ENCODE measurements around the gene MYO3B. TPM values are rescaled to one million over a fixed set of nuclear protein-coding genes. Genes with fewer than 3 reads are reported as not detected.

The MYO3B gene
- polyA plus RNA-seq, 1 of the 3 experiments (the other 2 are of a cell fraction) = not detected

GRCh38 chr2:170554278-170554955 lies 376.5 kb downstream of the MYO3B start (continued):
- no peak for TF ChIP-seq IRF3 (IDR thresholded peaks at IDR 0.05; ENCODE audit: low read depth, low read length)
- TF ChIP-seq USF1 (IDR thresholded peaks at IDR 0.05; ENCODE audit: borderline replicate concordance, low read depth) = no peak
- no peak for TF ChIP-seq GATA2 (CRISPR knock-in tag; IDR thresholded peaks at IDR 0.05)
- TF ChIP-seq CTCF (IDR thresholded peaks at IDR 0.05) = no peak
- peak; percentile 32 for TF ChIP-seq JUND (IDR thresholded peaks at IDR 0.05)

- Histone ChIP-seq H3K9me3 (no peaks in the 10 kb centered on the region), H3K79me2 (ENCODE audit: insufficient read depth) (no peaks in the 10 kb centered on the region), H3K4me3 (ENCODE audit: low read depth in 2 of 2, low read length in 1 of 2) (no peak overlapping the region), H3K36me3 (replicated peaks in 1 of 2; ENCODE audit: control insufficient read depth in 1 of 2, insufficient read depth in 2 of 2, low read length in 1 of 2) (no peaks in the 10 kb centered on the region), H3K9me2 (no peaks in the 10 kb centered on the region), H3F3A (replicated peaks; ENCODE audit: insufficient read depth) (no peaks in the 10 kb centered on the region), H2AFZ (ENCODE audit: low read depth) (no peak overlapping the region), H3K4me2 (no peak overlapping the region), H3K27ac (ENCODE audit: low read depth in 2 of 2, low read length in 1 of 2) (no peak overlapping the region), H4K20me1 (ENCODE audit: insufficient read depth) (no peaks in the 10 kb centered on the region), H3K9ac (no peak overlapping the region), H3K4me1 (ENCODE audit: control insufficient read depth in 1 of 2, insufficient read depth in 2 of 2, low read depth in 1 of 2, low read length in 1 of 2) (no peaks in the 10 kb centered on the region), H3K27me3 (ENCODE audit: insufficient read depth) (no peaks in the 10 kb centered on the region)
- ChIA-PET POLR2A (no interaction called here), CTCF (no interaction called here)
- TF ChIP-seq TAF1 (IDR thresholded peaks at IDR 0.05; ENCODE audit: borderline replicate concordance, low read depth, low read length) (no peak), FOSL2 (IDR thresholded peaks at IDR 0.05; ENCODE audit: borderline replicate concordance, low read depth) (no peak), POLR2AphosphoS5 (IDR thresholded peaks at IDR 0.05; ENCODE audit: low read depth, low read length) (no peak), CTCF (IDR thresholded peaks at IDR 0.05) (no peak), TEAD4 (IDR thresholded peaks at IDR 0.05; ENCODE audit: borderline replicate concordance, insufficient read depth) (no peak), IRF3 (IDR thresholded peaks at IDR 0.05; ENCODE audit: low read depth, low read length) (no peak)
- no peak for DNase-seq
These were observed 385.0 kb downstream of the MYO3B start for GRCh38 chr2:170562928-170563327.

Measured in SK-N-SH (cell line).